ENCODE measurements around the gene ZBTB7C. TPM values are rescaled to one million over a fixed set of nuclear protein-coding genes. Genes with fewer than 3 reads are reported as not detected.

Gene ZBTB7C
- total and polyA plus RNA-seq, 2 of the 4 experiments (the other 2 are of a cell fraction) = not detected

DNA sequence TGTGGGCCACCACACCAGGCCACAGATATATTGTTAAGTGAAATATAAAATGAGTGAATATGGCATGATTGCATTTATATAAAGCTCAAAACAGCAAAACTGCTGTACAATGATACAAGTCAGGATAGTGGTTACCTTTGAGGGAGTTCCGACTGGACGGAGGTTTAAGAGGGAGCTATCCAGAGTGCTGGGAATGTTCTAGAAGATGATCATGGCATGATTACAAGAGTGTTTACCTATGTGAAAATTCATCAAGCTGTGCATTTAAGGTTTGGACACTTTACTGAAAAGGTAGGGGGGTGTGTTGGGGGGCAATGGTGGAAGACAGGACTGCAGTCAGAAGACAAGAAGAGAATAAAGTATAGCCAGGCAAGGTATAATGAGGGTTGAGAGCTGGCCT is 201.4 kb downstream of the ZBTB7C start:
- POLR2A ChIA-PET (ENCODE audit: unreplicated experiment) = no interaction called here
- H3K23ac ChIP-seq (ENCODE audit: low read depth, low read length) = no peak overlapping the region

More for the DNA sequence above, 201.4 kb downstream of the ZBTB7C start:
- Histone ChIP-seq H2AK5ac (ENCODE audit: low read depth, low read length) (no peak overlapping the region), H2BK20ac (ENCODE audit: low read depth, low read length) (no peak overlapping the region), H2BK15ac (ENCODE audit: low read depth, low read length) (no peak overlapping the region), H3K9me3 (ENCODE audit: control insufficient read depth, insufficient read depth, low read length) (no peaks in the 10 kb centered on the region), H4K8ac (ENCODE audit: low read depth in 2 of 2, low read length in 2 of 2) (no peak overlapping the region), H3K36me3 (ENCODE audit: control insufficient read depth, insufficient read depth, low read length) (no peaks in the 10 kb centered on the region), H2BK5ac (ENCODE audit: low read depth, low read length, poor library complexity, severe bottlenecking) (no peak overlapping the region), H4K91ac (ENCODE audit: insufficient read depth, low read depth, low read length) (no peak overlapping the region), H3K9me1 (ENCODE audit: insufficient read depth, low read length) (no peaks in the 10 kb centered on the region), H3K4me3 (ENCODE audit: insufficient read depth, low read depth, low read length) (no peak overlapping the region), H2BK120ac (ENCODE audit: low read depth, low read length) (no peak overlapping the region), H3K4ac (ENCODE audit: low read depth, low read length) (no peak overlapping the region), H4K5ac (ENCODE audit: low read depth, low read length) (no peak overlapping the region), H4K20me1 (ENCODE audit: insufficient read depth, low read length) (no peaks in the 10 kb centered on the region), H2AK9ac (replicated peaks; ENCODE audit: low read depth, low read length, poor library complexity) (no peak overlapping the region), H3K56ac (ENCODE audit: extremely low read depth, insufficient read depth, low read length) (no peak overlapping the region), H3K14ac (replicated peaks; ENCODE audit: low read depth, low read length) (no peak overlapping the region), H3K9ac (ENCODE audit: low read depth, low read length) (no peak overlapping the region), H3K4me2 (ENCODE audit: low read depth, low read length) (no peak overlapping the region), H2AFZ (replicated peaks; ENCODE audit: low read length, poor library complexity) (no peak overlapping the region), H3K27me3 (ENCODE audit: control insufficient read depth, insufficient read depth, low read length) (no peaks in the 10 kb centered on the region), H3K18ac (ENCODE audit: low read depth, low read length) (no peak overlapping the region), H3K27ac (ENCODE audit: insufficient read depth, low read length) (no peak overlapping the region), H3K79me1 (ENCODE audit: low read depth in 1 of 2, low read length in 2 of 2) (no peaks in the 10 kb centered on the region), H3K4me1 (ENCODE audit: control insufficient read depth, insufficient read depth, low read length) (no peaks in the 10 kb centered on the region)
- dilution Hi-C loops (cut with HindIII; ENCODE audit: low sequenced_read_pairs, unreplicated experiment) (no loop called here), in situ Hi-C loops (cut with MboI; ENCODE audit: low sequenced_read_pairs) (no loop called here), intact Hi-C loops (cut with micrococcal nuclease) (no loop called here)
- DNase-seq (no peak), ATAC-seq (ENCODE audit: low read depth) (no peak)
- no TSS peak for BruUV-seq (replicated peaks)
- 76% methylated on average over 2 of the region's 2 CpGs; no CpG with 5 or more reads in 1 of the 2 experiments for WGBS, 2 experiments (ENCODE audit: extremely low coverage in 2 of 2, insufficient read length in 1 of 2)
- CTCF ChIA-PET = no interaction called here
- TF ChIP-seq MAFK (IDR thresholded peaks at IDR 0.05; ENCODE audit: low read depth, low read length) (no peak), CEBPB (IDR thresholded peaks at IDR 0.05; ENCODE audit: low read depth, low read length) (no peak), FOS (IDR thresholded peaks at IDR 0.05; ENCODE audit: low read depth, low read length) (no peak), CHD1 (IDR thresholded peaks at IDR 0.05; ENCODE audit: low read depth, low read length) (no peak)
- TF ChIP-seq, protein P1, sequence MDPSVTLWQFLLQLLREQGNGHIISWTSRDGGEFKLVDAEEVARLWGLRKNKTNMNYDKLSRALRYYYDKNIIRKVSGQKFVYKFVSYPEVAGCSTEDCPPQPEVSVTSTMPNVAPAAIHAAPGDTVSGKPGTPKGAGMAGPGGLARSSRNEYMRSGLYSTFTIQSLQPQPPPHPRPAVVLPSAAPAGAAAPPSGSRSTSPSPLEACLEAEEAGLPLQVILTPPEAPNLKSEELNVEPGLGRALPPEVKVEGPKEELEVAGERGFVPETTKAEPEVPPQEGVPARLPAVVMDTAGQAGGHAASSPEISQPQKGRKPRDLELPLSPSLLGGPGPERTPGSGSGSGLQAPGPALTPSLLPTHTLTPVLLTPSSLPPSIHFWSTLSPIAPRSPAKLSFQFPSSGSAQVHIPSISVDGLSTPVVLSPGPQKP (IDR thresholded peaks at IDR 0.05; ENCODE audit: borderline replicate concordance, low read depth, low read length) = no peak
